Osteoblast (primary cell): ENCODE measurements around the gene OXNAD1. TPM values are rescaled to one million over a fixed set of nuclear protein-coding genes. Genes with fewer than 3 reads are reported as not detected.

Experiments
- DNase-seq: peaks from one replicate; pipeline ENCODE4 v3.0.0; 2011; ENCODE audit warnings: low spot score, mixed read lengths; ENCODE audit not compliant: insufficient read length; ENCODE audit errors: missing footprints
- H2AFZ ChIP-seq: 2 replicates; pipeline ENCODE4 v1.6.0; 2011; ENCODE audit warnings: mild to moderate bottlenecking, low read length
- H3K27ac ChIP-seq: 2 replicates; pipeline ENCODE4 v1.5.1; 2011; ENCODE audit warnings: mild to moderate bottlenecking, low read depth, low read length, moderate library complexity
- H3K27me3 ChIP-seq: 2 replicates; pipeline ENCODE4 v1.6.0; 2012; ENCODE audit warnings: mild to moderate bottlenecking, control low read depth, inconsistent platforms, low read length, moderate library complexity; ENCODE audit not compliant: insufficient read depth
- H3K36me3 ChIP-seq: 2 replicates; pipeline ENCODE4 v1.5.1; 2011; ENCODE audit warnings: mild to moderate bottlenecking, low read length, control low read depth, moderate library complexity; ENCODE audit not compliant: insufficient read depth
- H3K4me1 ChIP-seq: 2 replicates; pipeline ENCODE4 v1.5.1; 2011; ENCODE audit warnings: mild to moderate bottlenecking, low read length, control low read depth, moderate library complexity; ENCODE audit not compliant: insufficient read depth
- H3K4me2 ChIP-seq: 2 replicates; pipeline ENCODE4 v1.6.0; 2011; ENCODE audit warnings: mild to moderate bottlenecking, low read length; ENCODE audit not compliant: insufficient read depth
- H3K4me3 ChIP-seq: fragments of 200-600 bp; sonication (generic); 3 replicates; pipeline ENCODE4 v1.5.1; 2012; ENCODE audit warnings: mild to moderate bottlenecking, low read length, inconsistent platforms; ENCODE audit not compliant: insufficient read depth
- H3K79me2 ChIP-seq: 2 replicates; pipeline ENCODE4 v1.6.0; 2012; ENCODE audit warnings: mild to moderate bottlenecking, low read length, control low read depth, inconsistent platforms; ENCODE audit not compliant: insufficient read depth
- H3K9me3 ChIP-seq: 2 replicates; pipeline ENCODE4 v1.5.1; 2011; ENCODE audit warnings: low read depth, low read length, control low read depth
- H4K20me1 ChIP-seq: 2 replicates; pipeline ENCODE4 v1.6.0; 2012; ENCODE audit warnings: mild to moderate bottlenecking, low read length, control low read depth; ENCODE audit not compliant: insufficient read depth
- total RNA-seq: library from RNA; depleted of rRNA; stranded (reverse); fragments of >200 nt; gene quantifications from 2 replicates; pipeline ENCODE4 v1.2.3, GENCODE V29; 2012
- TF ChIP-seq, protein P1 (sequence below): IDR thresholded peaks from 2 replicates; pipeline ENCODE4 v1.5.1; 2011; ENCODE audit warnings: mild to moderate bottlenecking, low read depth, low read length, moderate library complexity; ENCODE audit errors: extremely low read depth

Gene OXNAD1
- total RNA-seq, 1 donor: 11.9 TPM

DNA sequence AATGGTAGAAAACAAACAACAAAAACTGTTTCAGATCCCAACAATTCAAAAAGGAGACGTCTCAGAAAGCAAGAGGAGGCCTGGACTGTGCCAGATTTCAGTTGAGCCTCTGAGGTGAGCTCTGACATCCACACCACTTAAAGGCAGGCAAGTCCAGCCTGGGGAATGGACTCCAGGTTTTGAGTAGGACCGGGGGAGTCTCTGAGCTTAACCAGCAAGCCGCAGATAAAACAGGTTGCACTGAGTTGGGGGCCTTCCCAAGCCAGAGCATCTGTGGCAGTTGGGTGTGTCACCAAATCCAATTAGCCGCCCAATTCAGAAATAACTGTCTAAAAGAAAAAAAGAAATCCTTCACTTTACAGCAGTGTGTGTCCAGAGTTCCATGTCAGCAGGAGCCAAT, 54.7 kb downstream of the OXNAD1 start:
- TF ChIP-seq, protein P1, sequence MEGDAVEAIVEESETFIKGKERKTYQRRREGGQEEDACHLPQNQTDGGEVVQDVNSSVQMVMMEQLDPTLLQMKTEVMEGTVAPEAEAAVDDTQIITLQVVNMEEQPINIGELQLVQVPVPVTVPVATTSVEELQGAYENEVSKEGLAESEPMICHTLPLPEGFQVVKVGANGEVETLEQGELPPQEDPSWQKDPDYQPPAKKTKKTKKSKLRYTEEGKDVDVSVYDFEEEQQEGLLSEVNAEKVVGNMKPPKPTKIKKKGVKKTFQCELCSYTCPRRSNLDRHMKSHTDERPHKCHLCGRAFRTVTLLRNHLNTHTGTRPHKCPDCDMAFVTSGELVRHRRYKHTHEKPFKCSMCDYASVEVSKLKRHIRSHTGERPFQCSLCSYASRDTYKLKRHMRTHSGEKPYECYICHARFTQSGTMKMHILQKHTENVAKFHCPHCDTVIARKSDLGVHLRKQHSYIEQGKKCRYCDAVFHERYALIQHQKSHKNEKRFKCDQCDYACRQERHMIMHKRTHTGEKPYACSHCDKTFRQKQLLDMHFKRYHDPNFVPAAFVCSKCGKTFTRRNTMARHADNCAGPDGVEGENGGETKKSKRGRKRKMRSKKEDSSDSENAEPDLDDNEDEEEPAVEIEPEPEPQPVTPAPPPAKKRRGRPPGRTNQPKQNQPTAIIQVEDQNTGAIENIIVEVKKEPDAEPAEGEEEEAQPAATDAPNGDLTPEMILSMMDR: no peak
- H3K4me2 ChIP-seq: no peak overlapping the region
- H3K27me3 ChIP-seq: no peaks in the 10 kb centered on the region
- H3K9me3 ChIP-seq: no peaks in the 10 kb centered on the region
- H3K79me2 ChIP-seq: no peaks in the 10 kb centered on the region
- peaks cover 3% of the 10 kb centered on the region for H3K4me1 ChIP-seq
- no peaks in the 10 kb centered on the region for H4K20me1 ChIP-seq
- peaks cover 45% of the 10 kb centered on the region for H3K36me3 ChIP-seq
- no peak overlapping the region for H3K4me3 ChIP-seq
- DNase-seq: no peak
- no peak overlapping the region for H3K27ac ChIP-seq
- H2AFZ ChIP-seq: no peak overlapping the region

DNA sequence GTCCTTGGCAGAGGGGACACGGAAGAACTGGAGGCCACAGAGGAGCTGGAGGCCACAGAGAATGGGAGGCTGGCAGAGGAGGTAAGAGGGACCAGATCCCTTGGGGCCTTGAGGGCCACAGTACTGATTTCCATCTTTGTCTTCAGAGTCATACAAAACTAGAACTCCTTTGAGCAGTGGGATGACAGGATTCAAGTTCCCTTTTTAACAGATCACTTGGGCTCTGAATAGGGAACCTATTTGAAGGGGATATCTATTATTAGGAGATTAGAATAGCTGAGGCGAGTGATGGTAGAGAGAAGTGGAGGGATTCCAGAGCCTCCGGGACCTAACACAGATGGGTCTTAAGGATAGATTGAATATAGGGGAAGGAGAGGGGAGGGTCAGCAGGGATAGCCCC, 55.7 kb downstream of the OXNAD1 start:
- no peak overlapping the region for H3K27ac ChIP-seq
- peaks cover 40% of the 10 kb centered on the region for H3K36me3 ChIP-seq
- TF ChIP-seq, protein P1: no peak
- H3K27me3 ChIP-seq: no peaks in the 10 kb centered on the region
- no peak overlapping the region for H3K4me3 ChIP-seq
- H4K20me1 ChIP-seq: no peaks in the 10 kb centered on the region
- H3K4me1 ChIP-seq: peaks cover 3% of the 10 kb centered on the region
- no peaks in the 10 kb centered on the region for H3K79me2 ChIP-seq
- H2AFZ ChIP-seq: no peak overlapping the region
- H3K4me2 ChIP-seq: no peak overlapping the region
- no peak for DNase-seq
- H3K9me3 ChIP-seq: no peaks in the 10 kb centered on the region

DNA sequence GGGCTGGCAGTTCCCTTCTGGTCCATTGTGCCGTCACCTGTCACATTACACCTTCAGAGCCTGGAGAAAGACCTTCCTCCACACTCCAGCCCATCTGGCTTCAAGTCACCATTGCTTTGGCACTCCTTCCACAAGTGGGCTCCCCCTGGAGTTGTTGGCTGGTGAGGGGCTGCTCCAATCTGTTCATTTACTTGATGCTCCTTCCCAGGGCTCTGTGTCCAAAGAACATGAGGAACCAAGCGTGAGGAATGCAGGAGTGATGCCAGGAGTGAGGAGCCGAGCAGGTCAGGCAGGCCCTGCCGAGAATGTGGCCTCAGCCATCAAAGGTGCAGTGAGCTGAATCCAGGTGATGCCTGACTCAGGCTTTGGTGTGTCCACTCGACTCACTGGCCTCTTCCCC, 57.2 kb downstream of the OXNAD1 start:
- Histone ChIP-seq H3K36me3 (peaks cover 29% of the 10 kb centered on the region), H4K20me1 (no peaks in the 10 kb centered on the region), H3K27ac (no peak overlapping the region), H3K79me2 (no peaks in the 10 kb centered on the region), H3K4me2 (no peak overlapping the region), H3K27me3 (no peaks in the 10 kb centered on the region), H3K4me1 (peaks cover 3% of the 10 kb centered on the region), H3K9me3 (no peaks in the 10 kb centered on the region), H3K4me3 (no peak overlapping the region), H2AFZ (no peak overlapping the region)
- DNase-seq: no peak
- TF ChIP-seq, protein P1: no peak

DNA sequence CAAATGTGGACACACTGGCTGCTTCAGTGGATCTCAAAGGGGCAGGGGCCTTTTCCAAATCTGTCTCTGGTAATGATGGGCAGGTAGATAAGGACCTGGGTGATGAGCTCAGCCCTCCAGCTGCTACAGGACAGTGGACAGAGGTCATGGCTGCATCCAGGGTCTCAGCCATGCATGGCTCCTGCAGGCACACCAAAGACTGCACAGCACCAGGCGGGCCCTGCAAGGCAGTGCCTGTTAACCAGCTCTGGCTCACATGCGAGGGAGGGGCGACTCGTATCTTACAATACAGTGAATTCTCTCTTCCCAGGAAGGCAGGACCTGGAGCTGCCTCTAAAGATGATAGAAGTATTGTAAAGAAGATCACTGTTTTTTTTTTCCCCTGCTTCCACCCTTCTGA, 58.7 kb downstream of the OXNAD1 start:
- Histone ChIP-seq H3K36me3 (peaks cover 26% of the 10 kb centered on the region), H2AFZ (no peak overlapping the region), H3K4me2 (no peak overlapping the region), H3K4me1 (no peaks in the 10 kb centered on the region), H4K20me1 (no peaks in the 10 kb centered on the region), H3K79me2 (no peaks in the 10 kb centered on the region), H3K27ac (no peak overlapping the region), H3K4me3 (no peak overlapping the region), H3K27me3 (no peaks in the 10 kb centered on the region), H3K9me3 (no peaks in the 10 kb centered on the region)
- TF ChIP-seq, protein P1: no peak
- no peak for DNase-seq
